Neural cell (in vitro differentiated cells): ENCODE measurements around the gene UGT1A8. TPM values are rescaled to one million over a fixed set of nuclear protein-coding genes. Genes with fewer than 3 reads are reported as not detected.

Experiments used
- H2AFZ ChIP-seq: fragments of 200-600, 300-800 bp; sonication (generic), shearing (Covaris generic); 2 replicates; pipeline ENCODE4 v1.6.0; 2014; ENCODE audit warnings: low read depth, mild to moderate bottlenecking, antibody characterized with exemption, low read length, moderate library complexity
- H3F3A ChIP-seq: fragments of 200-600 bp; shearing (Covaris generic); 2 replicates; pipeline ENCODE4 v1.6.1; 2016; ENCODE audit warnings: mild to moderate bottlenecking, moderate library complexity, mixed read lengths, antibody characterized with exemption, low read length; ENCODE audit not compliant: insufficient read depth, poor library complexity, severe bottlenecking
- H3K27ac ChIP-seq: fragments of 200-600, 300-800 bp; sonication (generic), shearing (Covaris generic); 2 replicates; pipeline ENCODE4 v1.5.1; 2014; ENCODE audit warnings: mild to moderate bottlenecking, low read length, moderate library complexity
- H3K27me3 ChIP-seq: fragments of 300-800, 200-600 bp; sonication (generic), shearing (Covaris generic); 2 replicates; pipeline ENCODE4 v1.6.0; 2014; ENCODE audit warnings: mild to moderate bottlenecking, low read depth, low read length, moderate library complexity; ENCODE audit not compliant: insufficient read depth
- H3K36me3 ChIP-seq: fragments of 300-800, 200-600 bp; sonication (generic), shearing (Covaris generic); 2 replicates; pipeline ENCODE4 v1.5.1; 2014; ENCODE audit warnings: mild to moderate bottlenecking, antibody characterized with exemption, low read length, moderate library complexity; ENCODE audit not compliant: insufficient read depth
- H3K4me2 ChIP-seq: fragments of 300-800, 200-600 bp; sonication (generic), shearing (Covaris generic); 2 replicates; pipeline ENCODE4 v1.6.0; 2014; ENCODE audit warnings: mild to moderate bottlenecking, low read length
- H3K4me3 ChIP-seq: fragments of 300-800, 200-600 bp; sonication (generic), shearing (Covaris generic); 2 replicates; pipeline ENCODE4 v1.5.1; 2014; ENCODE audit warnings: mild to moderate bottlenecking, low read length, moderate library complexity
- H3K79me2 ChIP-seq: fragments of 200-600 bp; shearing (Covaris generic); replicated peaks from 2 replicates; pipeline ENCODE4 v1.6.0; 2014; ENCODE audit warnings: mild to moderate bottlenecking, low read length, moderate library complexity; ENCODE audit not compliant: insufficient read depth
- H3K9ac ChIP-seq: fragments of 300-800, 200-600 bp; sonication (generic), shearing (Covaris generic); 2 replicates; pipeline ENCODE4 v1.6.1; 2016; ENCODE audit warnings: mild to moderate bottlenecking, low read length, mixed read lengths
- H3K9me2 ChIP-seq: fragments of 200-600 bp; shearing (Covaris generic); 2 replicates; pipeline ENCODE4 v1.6.1; 2016; ENCODE audit warnings: mild to moderate bottlenecking, low read length, mixed read lengths; ENCODE audit not compliant: insufficient read depth
- H3K9me3 ChIP-seq: fragments of 200-600, 300-800 bp; sonication (generic), shearing (Covaris generic); 2 replicates; pipeline ENCODE4 v1.6.1; 2016; ENCODE audit warnings: mild to moderate bottlenecking, mixed run types, low read length, moderate library complexity, mixed read lengths
- H4K20me1 ChIP-seq: fragments of 200-600 bp; shearing (Covaris generic); 2 replicates; pipeline ENCODE4 v1.6.1; 2016; ENCODE audit warnings: mild to moderate bottlenecking, mixed run types; ENCODE audit not compliant: insufficient read depth
- EP300 ChIP-seq: fragments of 450-650 bp; conservative IDR thresholded peaks from 2 replicates; pipeline ENCODE4 v1.6.1; 2014; ENCODE audit warnings: antibody characterized with exemption, mild to moderate bottlenecking, moderate library complexity; ENCODE audit not compliant: poor library complexity, severe bottlenecking
- EZH2 ChIP-seq: fragments of 200-600, 300-800 bp; shearing (Covaris generic), sonication (generic); IDR thresholded peaks from 2 replicates; pipeline ENCODE4 v1.6.1; 2014; ENCODE audit warnings: antibody characterized with exemption, low read length, borderline replicate concordance, mild to moderate bottlenecking; ENCODE audit not compliant: insufficient read depth, poor library complexity, severe bottlenecking
- MXI1 ChIP-seq: fragments of 450-650 bp; conservative IDR thresholded peaks from 2 replicates; pipeline ENCODE4 v1.6.1; 2014; ENCODE audit warnings: antibody characterized with exemption, mild to moderate bottlenecking; ENCODE audit not compliant: poor library complexity, severe bottlenecking
- POLR2AphosphoS5 ChIP-seq: IDR thresholded peaks from 2 replicates; pipeline ENCODE4 v1.6.1; 2012
- RAD21 ChIP-seq: fragments of 450-650 bp; conservative IDR thresholded peaks from 2 replicates; pipeline ENCODE4 v1.6.1; 2014; ENCODE audit warnings: antibody characterized with exemption, mild to moderate bottlenecking, moderate library complexity
- SMC3 ChIP-seq: fragments of 450-650 bp; conservative IDR thresholded peaks from 2 replicates; pipeline ENCODE4 v1.6.1; 2014; ENCODE audit warnings: antibody characterized with exemption, mild to moderate bottlenecking, moderate library complexity; ENCODE audit not compliant: poor library complexity
- TAF1 ChIP-seq: IDR thresholded peaks from 2 replicates; pipeline ENCODE4 v1.6.1; 2012; ENCODE audit warnings: low read depth
- polyA plus RNA-seq: library from polyadenylated mRNA; depleted of rRNA; stranded (reverse); fragments of >200 nt; gene quantifications from 2 replicates; pipeline ENCODE4 v1.2.3, GENCODE V29; 2014
- TF ChIP-seq, protein P1 (sequence below): fragments of 450-650 bp; IDR thresholded peaks from 2 replicates; pipeline ENCODE4 v1.5.1; 2014; ENCODE audit warnings: antibody characterized with exemption, mild to moderate bottlenecking, moderate library complexity; ENCODE audit not compliant: poor library complexity, severe bottlenecking
- TF ChIP-seq, protein P2 (sequence below): IDR thresholded peaks from 2 replicates; pipeline ENCODE4 v1.6.1; 2012; ENCODE audit warnings: borderline replicate concordance

UGT1A8 gene
- polyA plus RNA-seq, 1 donor from 2014 or later, result not detected

DNA sequence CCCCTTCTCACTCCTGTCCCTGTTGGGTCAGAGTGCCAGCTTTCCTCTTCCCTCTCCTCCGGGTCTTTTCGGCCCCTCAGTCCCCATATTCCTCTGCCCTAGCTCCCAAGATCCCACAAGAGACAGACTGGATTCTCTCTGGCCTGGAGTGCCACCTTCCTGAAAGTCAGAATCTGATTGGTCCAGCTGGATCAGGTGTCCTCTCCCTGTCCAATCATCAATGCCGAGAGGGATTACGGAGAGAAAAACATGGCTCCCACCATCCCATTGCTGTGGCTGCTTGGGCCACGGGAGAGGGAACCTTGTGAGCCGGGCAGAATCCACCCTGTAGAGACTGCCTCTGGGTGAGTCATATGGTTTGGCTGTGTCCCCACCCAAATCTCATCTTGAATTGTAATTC lies 158.0 kb downstream of the UGT1A8 start:
- H2AFZ ChIP-seq, result no peak overlapping the region
- no peaks in the 10 kb centered on the region for H3K9me2 ChIP-seq
- H3K4me3 ChIP-seq, result no peak overlapping the region
- no peaks in the 10 kb centered on the region for H4K20me1 ChIP-seq
- TF ChIP-seq RAD21 (no peak), EP300 (no peak), MXI1 (no peak), POLR2AphosphoS5 (no peak), EZH2 (no peak), SMC3 (no peak)
- TF ChIP-seq, protein P1, sequence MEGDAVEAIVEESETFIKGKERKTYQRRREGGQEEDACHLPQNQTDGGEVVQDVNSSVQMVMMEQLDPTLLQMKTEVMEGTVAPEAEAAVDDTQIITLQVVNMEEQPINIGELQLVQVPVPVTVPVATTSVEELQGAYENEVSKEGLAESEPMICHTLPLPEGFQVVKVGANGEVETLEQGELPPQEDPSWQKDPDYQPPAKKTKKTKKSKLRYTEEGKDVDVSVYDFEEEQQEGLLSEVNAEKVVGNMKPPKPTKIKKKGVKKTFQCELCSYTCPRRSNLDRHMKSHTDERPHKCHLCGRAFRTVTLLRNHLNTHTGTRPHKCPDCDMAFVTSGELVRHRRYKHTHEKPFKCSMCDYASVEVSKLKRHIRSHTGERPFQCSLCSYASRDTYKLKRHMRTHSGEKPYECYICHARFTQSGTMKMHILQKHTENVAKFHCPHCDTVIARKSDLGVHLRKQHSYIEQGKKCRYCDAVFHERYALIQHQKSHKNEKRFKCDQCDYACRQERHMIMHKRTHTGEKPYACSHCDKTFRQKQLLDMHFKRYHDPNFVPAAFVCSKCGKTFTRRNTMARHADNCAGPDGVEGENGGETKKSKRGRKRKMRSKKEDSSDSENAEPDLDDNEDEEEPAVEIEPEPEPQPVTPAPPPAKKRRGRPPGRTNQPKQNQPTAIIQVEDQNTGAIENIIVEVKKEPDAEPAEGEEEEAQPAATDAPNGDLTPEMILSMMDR, result no peak
- TF ChIP-seq, protein P2, sequence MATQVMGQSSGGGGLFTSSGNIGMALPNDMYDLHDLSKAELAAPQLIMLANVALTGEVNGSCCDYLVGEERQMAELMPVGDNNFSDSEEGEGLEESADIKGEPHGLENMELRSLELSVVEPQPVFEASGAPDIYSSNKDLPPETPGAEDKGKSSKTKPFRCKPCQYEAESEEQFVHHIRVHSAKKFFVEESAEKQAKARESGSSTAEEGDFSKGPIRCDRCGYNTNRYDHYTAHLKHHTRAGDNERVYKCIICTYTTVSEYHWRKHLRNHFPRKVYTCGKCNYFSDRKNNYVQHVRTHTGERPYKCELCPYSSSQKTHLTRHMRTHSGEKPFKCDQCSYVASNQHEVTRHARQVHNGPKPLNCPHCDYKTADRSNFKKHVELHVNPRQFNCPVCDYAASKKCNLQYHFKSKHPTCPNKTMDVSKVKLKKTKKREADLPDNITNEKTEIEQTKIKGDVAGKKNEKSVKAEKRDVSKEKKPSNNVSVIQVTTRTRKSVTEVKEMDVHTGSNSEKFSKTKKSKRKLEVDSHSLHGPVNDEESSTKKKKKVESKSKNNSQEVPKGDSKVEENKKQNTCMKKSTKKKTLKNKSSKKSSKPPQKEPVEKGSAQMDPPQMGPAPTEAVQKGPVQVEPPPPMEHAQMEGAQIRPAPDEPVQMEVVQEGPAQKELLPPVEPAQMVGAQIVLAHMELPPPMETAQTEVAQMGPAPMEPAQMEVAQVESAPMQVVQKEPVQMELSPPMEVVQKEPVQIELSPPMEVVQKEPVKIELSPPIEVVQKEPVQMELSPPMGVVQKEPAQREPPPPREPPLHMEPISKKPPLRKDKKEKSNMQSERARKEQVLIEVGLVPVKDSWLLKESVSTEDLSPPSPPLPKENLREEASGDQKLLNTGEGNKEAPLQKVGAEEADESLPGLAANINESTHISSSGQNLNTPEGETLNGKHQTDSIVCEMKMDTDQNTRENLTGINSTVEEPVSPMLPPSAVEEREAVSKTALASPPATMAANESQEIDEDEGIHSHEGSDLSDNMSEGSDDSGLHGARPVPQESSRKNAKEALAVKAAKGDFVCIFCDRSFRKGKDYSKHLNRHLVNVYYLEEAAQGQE, result no peak
- H3K9ac ChIP-seq, result no peak overlapping the region
- H3K27me3 ChIP-seq, result no peaks in the 10 kb centered on the region
- H3K9me3 ChIP-seq, result peaks cover 3% of the 10 kb centered on the region
- H3K27ac ChIP-seq, result no peak overlapping the region
- H3K4me2 ChIP-seq, result no peak overlapping the region
- no peaks in the 10 kb centered on the region for H3K79me2 ChIP-seq
- no peaks in the 10 kb centered on the region for H3K36me3 ChIP-seq
- no peaks in the 10 kb centered on the region for H3F3A ChIP-seq

GRCh38 chr2:233778030-233778429 lies 160.6 kb downstream of the UGT1A8 start, which contains the start of gene MROH2A:
Gene MROH2A (plus strand): TSS chr2:233778330. CDS start chr2:233779359, 1,029 bp downstream.
- no peaks in the 10 kb centered on the region for H4K20me1 ChIP-seq
- H3K9me3 ChIP-seq, result peaks cover 3% of the 10 kb centered on the region
- H3K79me2 ChIP-seq, result no peaks in the 10 kb centered on the region
- H3K27ac ChIP-seq, result no peak within 1 kb of the TSS
- H3K9ac ChIP-seq, result no peak within 1 kb of the TSS
- H3K36me3 ChIP-seq, result no peaks in the 10 kb centered on the region
- no peak within 1 kb of the TSS for H2AFZ ChIP-seq
- TF ChIP-seq TAF1, result no peak
- TF ChIP-seq EZH2, result no peak
- TF ChIP-seq MXI1, result no peak
- TF ChIP-seq, protein P1, result no peak
- TF ChIP-seq, protein P2, result no peak
- no peak for TF ChIP-seq POLR2AphosphoS5
- TF ChIP-seq EP300, result no peak
- no peak for TF ChIP-seq RAD21
- TF ChIP-seq SMC3, result no peak
- no peak within 1 kb of the TSS for H3K4me3 ChIP-seq
- no peaks in the 10 kb centered on the region for H3F3A ChIP-seq
- H3K4me2 ChIP-seq, result no peak within 1 kb of the TSS
- H3K9me2 ChIP-seq, result no peaks in the 10 kb centered on the region
- no peaks in the 10 kb centered on the region for H3K27me3 ChIP-seq
